ENCODE measurements around the gene POU2AF3.

DNA sequence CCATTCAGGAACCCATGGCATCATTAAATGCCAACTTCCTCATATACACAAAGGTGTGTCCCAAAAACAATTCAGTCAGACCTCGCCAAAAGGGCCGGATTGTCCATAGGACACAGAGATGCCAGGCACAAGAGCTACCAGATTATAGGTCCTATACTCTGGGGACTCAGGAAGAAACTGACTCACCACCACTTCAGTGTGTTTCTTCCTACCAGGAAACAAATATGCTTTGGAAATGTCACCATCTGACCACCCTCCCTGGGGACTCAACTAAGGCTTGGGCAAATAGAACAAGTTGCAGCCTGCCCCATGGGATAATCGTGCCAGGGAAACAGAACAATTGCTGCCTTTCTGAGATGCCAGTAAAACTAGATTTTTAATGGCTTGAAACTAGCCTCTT is 11.7 kb downstream of the POU2AF3 start:
- TF ChIP-seq, protein P1, sequence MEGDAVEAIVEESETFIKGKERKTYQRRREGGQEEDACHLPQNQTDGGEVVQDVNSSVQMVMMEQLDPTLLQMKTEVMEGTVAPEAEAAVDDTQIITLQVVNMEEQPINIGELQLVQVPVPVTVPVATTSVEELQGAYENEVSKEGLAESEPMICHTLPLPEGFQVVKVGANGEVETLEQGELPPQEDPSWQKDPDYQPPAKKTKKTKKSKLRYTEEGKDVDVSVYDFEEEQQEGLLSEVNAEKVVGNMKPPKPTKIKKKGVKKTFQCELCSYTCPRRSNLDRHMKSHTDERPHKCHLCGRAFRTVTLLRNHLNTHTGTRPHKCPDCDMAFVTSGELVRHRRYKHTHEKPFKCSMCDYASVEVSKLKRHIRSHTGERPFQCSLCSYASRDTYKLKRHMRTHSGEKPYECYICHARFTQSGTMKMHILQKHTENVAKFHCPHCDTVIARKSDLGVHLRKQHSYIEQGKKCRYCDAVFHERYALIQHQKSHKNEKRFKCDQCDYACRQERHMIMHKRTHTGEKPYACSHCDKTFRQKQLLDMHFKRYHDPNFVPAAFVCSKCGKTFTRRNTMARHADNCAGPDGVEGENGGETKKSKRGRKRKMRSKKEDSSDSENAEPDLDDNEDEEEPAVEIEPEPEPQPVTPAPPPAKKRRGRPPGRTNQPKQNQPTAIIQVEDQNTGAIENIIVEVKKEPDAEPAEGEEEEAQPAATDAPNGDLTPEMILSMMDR (IDR thresholded peaks at IDR 0.05): no peak
- TF ChIP-seq CEBPB (IDR thresholded peaks at IDR 0.05) (no peak), CBX2 (IDR thresholded peaks at IDR 0.05; ENCODE audit: borderline replicate concordance, low read depth) (no peak), RFX5 (IDR thresholded peaks at IDR 0.05) (no peak), ZC3H11A (IDR thresholded peaks at IDR 0.05) (no peak)
